Measurements from ENCODE around the gene TTF1.

The TTF1 gene

GRCh38 chr9:132441404-132441803 is 34.8 kb upstream of the TTF1 start:
- Histone ChIP-seq H2BK120ac (ENCODE audit: low read depth, low read length) (no peak overlapping the region), H3K4ac (ENCODE audit: low read depth in 1 of 2, low read length in 2 of 2) (no peak overlapping the region), H4K8ac (ENCODE audit: low read length) (no peak overlapping the region), H3K36me3 (ENCODE audit: control insufficient read depth in 1 of 2, insufficient read depth in 2 of 2, low read depth in 1 of 2, low read length in 2 of 2) (no peaks in the 10 kb centered on the region), H3K14ac (ENCODE audit: low read length in 2 of 2) (no peak overlapping the region), H3K23ac (ENCODE audit: low read length in 2 of 2) (no peak overlapping the region), H2BK15ac (ENCODE audit: low read depth, poor library complexity, severe bottlenecking) (no peak overlapping the region), H3K18ac (ENCODE audit: low read depth in 1 of 2, low read length in 2 of 2) (no peak overlapping the region), H4K91ac (ENCODE audit: low read length) (no peak overlapping the region), H3K9ac (ENCODE audit: low read length) (no peak overlapping the region), H2BK12ac (ENCODE audit: low read length in 2 of 2) (no peak overlapping the region), H3K9me3 (ENCODE audit: control insufficient read depth, low read length) (no peaks in the 10 kb centered on the region), H3K79me1 (replicated peaks; ENCODE audit: low read length, poor library complexity, severe bottlenecking) (no peaks in the 10 kb centered on the region), H2AFZ (ENCODE audit: low read depth, low read length) (no peak overlapping the region), H3K4me3 (ENCODE audit: insufficient read depth in 1 of 2, low read depth in 1 of 2, low read length in 2 of 2) (no peak overlapping the region), H3K4me2 (ENCODE audit: low read length, poor library complexity, severe bottlenecking) (no peak overlapping the region), H3K27ac (ENCODE audit: low read length, poor library complexity, severe bottlenecking) (no peak overlapping the region), H3K4me1 (ENCODE audit: control insufficient read depth, insufficient read depth, low read depth, low read length) (no peaks in the 10 kb centered on the region), H3K27me3 (ENCODE audit: control insufficient read depth in 1 of 2, insufficient read depth in 1 of 2, low read length in 2 of 2) (peaks cover 28 to 60% of the 10 kb centered on the region in 2 experiments), H2AK5ac (ENCODE audit: low read length, severe bottlenecking) (no peak overlapping the region), H2BK5ac (ENCODE audit: low read depth, low read length, poor library complexity, severe bottlenecking) (no peak overlapping the region)
- DNase-seq = no peak
- WGBS = 94% methylated on average over 10 of the region's 10 CpGs

- Histone ChIP-seq H2AK5ac (ENCODE audit: low read length, severe bottlenecking) (no peak overlapping the region), H3K23ac (ENCODE audit: low read length in 2 of 2) (no peak overlapping the region)
Measured at GRCh38 chr9:132440735-132441134, 34.1 kb upstream of the TTF1 start.

GRCh38 chr9:132439153-132439552 is 32.5 kb upstream of the TTF1 start:
- Histone ChIP-seq H3K23ac (ENCODE audit: low read length in 2 of 2) (no peak overlapping the region), H2AK5ac (ENCODE audit: low read length, severe bottlenecking) (no peak overlapping the region), H3K18ac (ENCODE audit: low read depth in 1 of 2, low read length in 2 of 2) (no peak overlapping the region), H2BK12ac (ENCODE audit: low read length in 2 of 2) (no peak overlapping the region), H3K4ac (ENCODE audit: low read depth in 1 of 2, low read length in 2 of 2) (no peak overlapping the region), H4K91ac (ENCODE audit: low read length) (no peak overlapping the region), H3K4me1 (ENCODE audit: control insufficient read depth, insufficient read depth, low read depth, low read length) (no peaks in the 10 kb centered on the region), H2BK120ac (ENCODE audit: low read depth, low read length) (no peak overlapping the region), H3K27ac (ENCODE audit: low read length, poor library complexity, severe bottlenecking) (no peak overlapping the region), H3K4me2 (ENCODE audit: low read length, poor library complexity, severe bottlenecking) (no peak overlapping the region), H2AFZ (ENCODE audit: low read depth, low read length) (no peak overlapping the region), H3K9ac (ENCODE audit: low read length) (no peak overlapping the region), H3K27me3 (ENCODE audit: control insufficient read depth in 1 of 2, insufficient read depth in 1 of 2, low read length in 2 of 2) (peaks cover 45 to 67% of the 10 kb centered on the region in 2 experiments), H3K36me3 (ENCODE audit: control insufficient read depth in 1 of 2, insufficient read depth in 2 of 2, low read depth in 1 of 2, low read length in 2 of 2) (no peaks in the 10 kb centered on the region), H2BK5ac (ENCODE audit: low read depth, low read length, poor library complexity, severe bottlenecking) (no peak overlapping the region), H3K9me3 (ENCODE audit: control insufficient read depth, low read length) (no peaks in the 10 kb centered on the region), H4K8ac (ENCODE audit: low read length) (no peak overlapping the region), H2BK15ac (ENCODE audit: low read depth, poor library complexity, severe bottlenecking) (no peak overlapping the region), H3K4me3 (ENCODE audit: insufficient read depth in 1 of 2, low read depth in 1 of 2, low read length in 2 of 2) (no peak overlapping the region), H3K79me1 (replicated peaks; ENCODE audit: low read length, poor library complexity, severe bottlenecking) (no peaks in the 10 kb centered on the region), H3K14ac (ENCODE audit: low read length in 2 of 2) (no peak overlapping the region)
- DNase-seq = no peak
- WGBS = 85% methylated on average over 4 of the region's 4 CpGs

More at GRCh38 chr9:132440735-132441134, 34.1 kb upstream of the TTF1 start:
- Histone ChIP-seq H3K4ac (ENCODE audit: low read depth in 1 of 2, low read length in 2 of 2) (no peak overlapping the region), H3K4me1 (ENCODE audit: control insufficient read depth, insufficient read depth, low read depth, low read length) (no peaks in the 10 kb centered on the region), H3K9ac (ENCODE audit: low read length) (no peak overlapping the region), H3K27ac (ENCODE audit: low read length, poor library complexity, severe bottlenecking) (no peak overlapping the region), H3K79me1 (replicated peaks; ENCODE audit: low read length, poor library complexity, severe bottlenecking) (no peaks in the 10 kb centered on the region), H2BK15ac (ENCODE audit: low read depth, poor library complexity, severe bottlenecking) (no peak overlapping the region), H3K4me2 (ENCODE audit: low read length, poor library complexity, severe bottlenecking) (no peak overlapping the region), H3K4me3 (ENCODE audit: insufficient read depth in 1 of 2, low read depth in 1 of 2, low read length in 2 of 2) (no peak overlapping the region), H3K27me3 (ENCODE audit: control insufficient read depth in 1 of 2, insufficient read depth in 1 of 2, low read length in 2 of 2) (peaks cover 35 to 61% of the 10 kb centered on the region in 2 experiments), H2BK5ac (ENCODE audit: low read depth, low read length, poor library complexity, severe bottlenecking) (no peak overlapping the region), H2BK12ac (ENCODE audit: low read length in 2 of 2) (no peak overlapping the region), H4K8ac (ENCODE audit: low read length) (no peak overlapping the region), H2AFZ (ENCODE audit: low read depth, low read length) (no peak overlapping the region), H2BK120ac (ENCODE audit: low read depth, low read length) (no peak overlapping the region), H3K18ac (ENCODE audit: low read depth in 1 of 2, low read length in 2 of 2) (no peak overlapping the region), H3K36me3 (ENCODE audit: control insufficient read depth in 1 of 2, insufficient read depth in 2 of 2, low read depth in 1 of 2, low read length in 2 of 2) (no peaks in the 10 kb centered on the region), H3K14ac (ENCODE audit: low read length in 2 of 2) (no peak overlapping the region), H3K9me3 (ENCODE audit: control insufficient read depth, low read length) (no peaks in the 10 kb centered on the region), H4K91ac (ENCODE audit: low read length) (no peak overlapping the region)
- no peak for DNase-seq
- 90% methylated on average over 5 of the region's 6 CpGs for WGBS

DNA sequence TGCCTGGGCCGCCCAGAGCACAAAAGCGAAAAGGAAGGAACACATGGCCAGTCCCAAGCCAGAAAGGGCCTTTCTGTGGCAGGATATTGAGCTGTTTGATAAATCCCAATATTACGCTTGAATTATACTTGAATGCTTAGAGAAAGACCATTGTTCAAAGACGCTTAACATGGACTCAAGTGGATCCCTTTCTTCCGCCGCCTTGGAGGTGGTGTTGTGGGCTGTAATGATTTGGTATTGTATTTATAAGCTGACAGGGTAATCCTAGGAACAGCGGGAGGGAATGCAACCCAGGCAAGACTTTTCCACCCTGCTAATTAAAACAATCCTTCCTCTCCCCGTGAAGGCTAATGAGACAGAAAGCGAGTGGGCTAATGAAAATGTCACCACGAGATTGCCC is 28.2 kb upstream of the TTF1 start:
- H3K27ac ChIP-seq (ENCODE audit: low read length, poor library complexity, severe bottlenecking) = no peak overlapping the region
- H2AK5ac ChIP-seq (ENCODE audit: low read length, severe bottlenecking) = no peak overlapping the region
- H3K18ac ChIP-seq (ENCODE audit: low read depth in 1 of 2, low read length in 2 of 2) = no peak overlapping the region
- no peak overlapping the region for H3K4ac ChIP-seq (ENCODE audit: low read depth in 1 of 2, low read length in 2 of 2)
- H3K23ac ChIP-seq (ENCODE audit: low read length in 2 of 2) = no peak overlapping the region
- H3K4me1 ChIP-seq (ENCODE audit: control insufficient read depth, insufficient read depth, low read depth, low read length) = no peaks in the 10 kb centered on the region
- H3K36me3 ChIP-seq (ENCODE audit: control insufficient read depth in 1 of 2, insufficient read depth in 2 of 2, low read depth in 1 of 2, low read length in 2 of 2) = no peaks in the 10 kb centered on the region
- H4K8ac ChIP-seq (ENCODE audit: low read length) = no peak overlapping the region
- H2BK120ac ChIP-seq (ENCODE audit: low read depth, low read length) = no peak overlapping the region
- H3K27me3 ChIP-seq (ENCODE audit: control insufficient read depth in 1 of 2, insufficient read depth in 1 of 2, low read length in 2 of 2) = peaks cover 35 to 58% of the 10 kb centered on the region in 2 experiments
- H2BK12ac ChIP-seq (ENCODE audit: low read length in 2 of 2) = no peak overlapping the region
- no peak overlapping the region for H3K4me2 ChIP-seq (ENCODE audit: low read length, poor library complexity, severe bottlenecking)
- no peak overlapping the region for H3K4me3 ChIP-seq (ENCODE audit: insufficient read depth in 1 of 2, low read depth in 1 of 2, low read length in 2 of 2)
- H2AFZ ChIP-seq (ENCODE audit: low read depth, low read length) = no peak overlapping the region
- WGBS = 89% methylated on average over 6 of the region's 10 CpGs
- no peak overlapping the region for H3K9ac ChIP-seq (ENCODE audit: low read length)
- no peak for DNase-seq
- H3K9me3 ChIP-seq (ENCODE audit: control insufficient read depth, low read length) = no peaks in the 10 kb centered on the region
- no peak overlapping the region for H4K91ac ChIP-seq (ENCODE audit: low read length)
- H3K79me1 ChIP-seq (replicated peaks; ENCODE audit: low read length, poor library complexity, severe bottlenecking) = no peaks in the 10 kb centered on the region
- no peak overlapping the region for H2BK5ac ChIP-seq (ENCODE audit: low read depth, low read length, poor library complexity, severe bottlenecking)
- H2BK15ac ChIP-seq (ENCODE audit: low read depth, poor library complexity, severe bottlenecking) = no peak overlapping the region
- no peak overlapping the region for H3K14ac ChIP-seq (ENCODE audit: low read length in 2 of 2)

All from mesenchymal stem cell (in vitro differentiated cells and primary cell).